Measurements from ENCODE around the gene AHRR. TPM values are rescaled to one million over a fixed set of nuclear protein-coding genes. Genes with fewer than 3 reads are reported as not detected.
A peak's percentile ranks its signal among the peaks of the same experiment; 100 is the strongest.

AHRR gene
- total RNA-seq, 1 experiment from 2014 or later: 1.3 TPM

- no peak for DNase-seq
- H3K36me3 Mint-ChIP-seq (ENCODE audit: insufficient read depth, unreplicated experiment): peaks cover 11% of the 10 kb centered on the region
- no TSS peak for BruUV-seq (replicated peaks)
- TF ChIP-seq CTCF (IDR thresholded peaks at IDR 0.05; ENCODE audit: unreplicated experiment): no peak
- peaks cover 35% of the 10 kb centered on the region for H3K4me1 Mint-ChIP-seq (ENCODE audit: low read depth, unreplicated experiment)
- intact Hi-C loops (cut with micrococcal nuclease; ENCODE audit: unreplicated experiment): no loop called here
- H3K9me3 Mint-ChIP-seq (ENCODE audit: low read depth, unreplicated experiment): peaks cover 3% of the 10 kb centered on the region
- peak overlapping the region; percentile 30 for H3K4me3 Mint-ChIP-seq (ENCODE audit: low read depth, unreplicated experiment)
- no peak overlapping the region for H3K27ac Mint-ChIP-seq (ENCODE audit: unreplicated experiment)
- CTCF ChIA-PET: no interaction called here
- peaks cover 40% of the 10 kb centered on the region for H3K27me3 Mint-ChIP-seq (ENCODE audit: unreplicated experiment)
Measured at GRCh38 chr5:389891-390622, 68.5 kb downstream of the AHRR start.

DNA sequence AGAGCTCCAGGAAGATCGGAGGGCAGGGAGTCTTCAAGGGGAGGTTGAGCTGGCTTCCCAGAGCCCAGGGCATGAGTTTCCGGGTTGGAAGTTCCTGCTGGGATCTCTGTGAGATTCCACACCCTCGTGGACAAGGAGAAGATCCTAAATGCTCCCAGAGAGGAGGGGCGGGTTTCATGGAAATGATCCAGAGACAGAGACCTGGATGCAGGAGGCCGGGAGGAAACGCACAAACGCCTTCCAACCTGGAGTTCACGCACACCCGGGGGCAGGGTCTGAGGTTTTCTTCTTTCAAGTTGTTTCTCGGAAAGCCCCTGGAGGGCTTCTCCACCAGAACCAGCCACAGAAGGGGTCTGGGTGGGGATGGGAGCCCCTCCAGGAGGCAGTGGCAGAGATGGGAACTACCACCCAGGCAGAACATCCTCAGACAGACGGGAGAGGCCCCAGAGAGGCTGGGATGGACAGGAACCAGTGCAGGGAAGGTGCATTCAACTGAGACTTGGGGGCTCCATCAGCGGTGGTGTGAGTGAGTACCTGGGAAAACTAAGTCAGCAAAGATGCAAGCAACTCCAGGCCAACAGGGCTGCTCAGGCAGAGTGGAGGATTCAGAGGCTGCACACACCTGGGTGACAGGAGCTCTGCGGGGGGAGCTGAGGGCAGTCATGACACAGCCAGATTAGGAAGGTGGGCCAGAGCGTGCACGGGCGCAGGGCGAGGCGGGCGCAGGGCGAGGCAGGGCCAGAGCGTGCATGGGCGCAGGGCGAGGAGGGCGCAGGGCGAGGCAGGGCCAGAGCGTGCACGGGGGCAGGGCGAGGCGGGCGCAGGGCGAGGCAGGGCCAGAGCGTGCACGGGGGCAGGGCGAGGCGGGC is 69.3 kb downstream of the AHRR start:
- CTCF ChIA-PET: no interaction called here
- no TSS peak for BruUV-seq (replicated peaks)
- Mint-ChIP-seq H3K4me3 (ENCODE audit: low read depth, unreplicated experiment) (peak overlapping the region; percentile 30), H3K36me3 (ENCODE audit: insufficient read depth, unreplicated experiment) (peaks cover 11% of the 10 kb centered on the region), H3K4me1 (ENCODE audit: low read depth, unreplicated experiment) (peaks cover 35% of the 10 kb centered on the region), H3K27ac (ENCODE audit: unreplicated experiment) (no peak overlapping the region), H3K9me3 (ENCODE audit: low read depth, unreplicated experiment) (peaks cover 1% of the 10 kb centered on the region), H3K27me3 (ENCODE audit: unreplicated experiment) (peaks cover 40% of the 10 kb centered on the region)
- no peak for TF ChIP-seq CTCF (IDR thresholded peaks at IDR 0.05; ENCODE audit: unreplicated experiment)
- DNase-seq: no peak
- intact Hi-C loops (cut with micrococcal nuclease; ENCODE audit: unreplicated experiment): no loop called here

DNA sequence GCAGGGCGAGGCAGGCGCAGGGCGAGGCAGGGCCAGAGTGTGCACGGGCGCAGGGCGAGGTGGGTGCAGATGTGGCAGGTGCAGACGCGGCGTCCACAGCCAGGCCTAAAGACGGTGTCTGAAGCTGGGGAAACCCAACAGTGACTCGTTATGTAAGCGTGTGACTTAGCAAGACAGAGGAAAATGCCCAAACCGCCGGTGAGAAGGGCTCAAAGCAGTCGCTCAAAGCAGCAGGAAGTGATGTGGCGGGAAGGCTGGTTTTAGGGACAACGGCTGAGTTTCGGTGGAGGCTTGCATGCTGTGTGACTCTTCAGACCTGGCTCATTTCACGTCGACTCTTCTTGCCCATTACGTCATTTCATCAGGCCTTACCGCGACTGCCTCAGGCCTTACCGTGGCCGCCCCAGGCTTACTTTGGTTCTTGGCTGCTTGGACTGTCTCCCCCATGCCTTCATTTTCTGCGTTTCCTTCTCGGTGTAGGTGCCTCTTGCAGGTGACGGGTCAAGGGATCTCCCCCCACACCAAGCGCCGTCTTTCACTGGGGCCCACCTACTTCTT is 71.0 kb downstream of the AHRR start:
- no peak for DNase-seq
- peaks cover 40% of the 10 kb centered on the region for H3K27me3 Mint-ChIP-seq (ENCODE audit: unreplicated experiment)
- peaks cover 11% of the 10 kb centered on the region for H3K36me3 Mint-ChIP-seq (ENCODE audit: insufficient read depth, unreplicated experiment)
- no peak for TF ChIP-seq CTCF (IDR thresholded peaks at IDR 0.05; ENCODE audit: unreplicated experiment)
- H3K9me3 Mint-ChIP-seq (ENCODE audit: low read depth, unreplicated experiment): no peaks in the 10 kb centered on the region
- no peak overlapping the region for H3K4me3 Mint-ChIP-seq (ENCODE audit: low read depth, unreplicated experiment)
- CTCF ChIA-PET: no interaction called here
- peaks cover 29% of the 10 kb centered on the region for H3K4me1 Mint-ChIP-seq (ENCODE audit: low read depth, unreplicated experiment)
- intact Hi-C loops (cut with micrococcal nuclease; ENCODE audit: unreplicated experiment): no loop called here
- no TSS peak for BruUV-seq (replicated peaks)
- H3K27ac Mint-ChIP-seq (ENCODE audit: unreplicated experiment): no peak overlapping the region

- CTCF ChIA-PET: no interaction called here
- no TSS peak for BruUV-seq (replicated peaks)
- Mint-ChIP-seq H3K4me3 (ENCODE audit: low read depth, unreplicated experiment) (no peak overlapping the region), H3K4me1 (ENCODE audit: low read depth, unreplicated experiment) (peaks cover 29% of the 10 kb centered on the region), H3K36me3 (ENCODE audit: insufficient read depth, unreplicated experiment) (peaks cover 11% of the 10 kb centered on the region), H3K9me3 (ENCODE audit: low read depth, unreplicated experiment) (no peaks in the 10 kb centered on the region), H3K27ac (ENCODE audit: unreplicated experiment) (no peak overlapping the region), H3K27me3 (ENCODE audit: unreplicated experiment) (peaks cover 40% of the 10 kb centered on the region)
- intact Hi-C loops (cut with micrococcal nuclease; ENCODE audit: unreplicated experiment): no loop called here
- no peak for DNase-seq
- no peak for TF ChIP-seq CTCF (IDR thresholded peaks at IDR 0.05; ENCODE audit: unreplicated experiment)
Measured at GRCh38 chr5:393846-394275, 72.3 kb downstream of the AHRR start.

Data from Calu3 (cell line).